OCI-LY7 (cell line): Measurements from ENCODE around the gene DIP2C. TPM values are rescaled to one million over a fixed set of nuclear protein-coding genes. Genes with fewer than 3 reads are reported as not detected.

Experiments
- BruUV-seq: library from RNA; stranded (reverse); fragments of 400-500 nt; replicated peaks from 2 replicates; lab custom pipeline; 2021; lab: Mats Ljungman, UMichigan
- CTCF ChIA-PET: fragments of 300-600 bp; sonication (Branson Sonifier 250); formaldehyde crosslinking; loops from one replicate; lab custom pipeline; 2022; ENCODE audit warnings: antibody characterized with exemption; ENCODE audit not compliant: unreplicated experiment; lab: Charles Lee
- POLR2A ChIA-PET: fragments of 300-600 bp; sonication (Branson Sonifier 250); formaldehyde crosslinking; loops from one replicate; lab custom pipeline; 2022; ENCODE audit warnings: antibody characterized with exemption; lab: Charles Lee
- DNase-seq: peaks from one replicate; pipeline ENCODE4 v3.0.0-alpha.2; 2015; ENCODE audit warnings: low spot score
- H2AFZ ChIP-seq: fragments of 200-600 bp; sonication (generic), shearing (Covaris generic); 2 replicates; pipeline ENCODE4 v1.6.1; 2014; ENCODE audit warnings: mild to moderate bottlenecking, antibody characterized with exemption, low read length, moderate library complexity
- H3K27ac ChIP-seq: fragments of 200-600 bp; sonication (generic); 2 replicates; pipeline ENCODE4 v1.5.1; 2014; ENCODE audit warnings: mixed run types, low read depth, mild to moderate bottlenecking, moderate library complexity, low read length, inconsistent platforms; ENCODE audit not compliant: poor library complexity, severe bottlenecking
- H3K36me3 ChIP-seq: fragments of 200-600 bp; sonication (generic); 2 replicates; pipeline ENCODE4 v1.6.1; 2014; ENCODE audit warnings: mild to moderate bottlenecking, antibody characterized with exemption, low read length, moderate library complexity, mixed read lengths; ENCODE audit not compliant: insufficient read depth
- H3K4me1 ChIP-seq: fragments of 200-600 bp; sonication (generic); 2 replicates; pipeline ENCODE4 v1.5.1; 2014; ENCODE audit warnings: mild to moderate bottlenecking, low read length; ENCODE audit not compliant: insufficient read depth, poor library complexity, severe bottlenecking
- H3K4me2 ChIP-seq: fragments of 200-600 bp; sonication (generic); 2 replicates; pipeline ENCODE4 v1.6.1; 2014; ENCODE audit warnings: mild to moderate bottlenecking, low read length
- H3K4me3 ChIP-seq: fragments of 200-600 bp; sonication (generic); 2 replicates; pipeline ENCODE4 v1.5.1; 2014; ENCODE audit warnings: mild to moderate bottlenecking, low read depth, low read length; ENCODE audit not compliant: poor library complexity, severe bottlenecking
- H3K79me2 ChIP-seq: fragments of 200-600 bp; sonication (generic); 2 replicates; pipeline ENCODE4 v1.6.1; 2016; ENCODE audit warnings: low read depth, mild to moderate bottlenecking, low read length, moderate library complexity, mixed read lengths; ENCODE audit not compliant: insufficient read depth
- H3K9me2 ChIP-seq: fragments of 200-600 bp; sonication (generic); 2 replicates; pipeline ENCODE4 v1.6.1; 2016; ENCODE audit warnings: mild to moderate bottlenecking, low read length, mixed read lengths; ENCODE audit not compliant: insufficient read depth
- H3K9me3 ChIP-seq: fragments of 200-600 bp; sonication (generic); 2 replicates; pipeline ENCODE4 v1.6.1; 2014; ENCODE audit warnings: mild to moderate bottlenecking, mixed run types, low read length, mixed read lengths
- H4K20me1 ChIP-seq: fragments of 200-600 bp; sonication (generic); 2 replicates; pipeline ENCODE4 v1.6.1; 2014; ENCODE audit warnings: mild to moderate bottlenecking, antibody characterized with exemption, low read length, moderate library complexity, mixed read lengths; ENCODE audit not compliant: insufficient read depth
- CTCF ChIP-seq: fragments of 200-600 bp; sonication (generic); conservative IDR thresholded peaks from 2 replicates; pipeline ENCODE4 v1.5.1; 2014; ENCODE audit warnings: mild to moderate bottlenecking, antibody characterized with exemption, low read length, moderate library complexity, mixed read lengths
- EZH2phosphoT487 ChIP-seq: fragments of 200-600 bp; sonication (generic); IDR thresholded peaks from 2 replicates; pipeline ENCODE4 v1.6.1; 2018; ENCODE audit warnings: low read depth, borderline replicate concordance, mild to moderate bottlenecking, mixed run types, antibody characterized with exemption, low read length, moderate library complexity, mixed read lengths
- intact Hi-C: fragments of 100-400 bp; cut with micrococcal nuclease; formaldehyde crosslinking; loops from one replicate; pipeline ENCODE4 v1.10.0; 2022; ENCODE audit not compliant: unreplicated experiment
- total RNA-seq, 2 experiments: library from RNA; depleted of rRNA in 1 of 2; stranded (reverse); fragments of >200 nt in 1 of 2; shearing (Covaris generic) in 1 of 2; gene quantifications; 2 replicates each; pipeline ENCODE4 v1.2.3, GENCODE V29; 2014 to 2022

DIP2C gene
- total RNA-seq, 2 experiments from 2014 or later = 10.9 to 29.5 TPM

GRCh38 chr10:396535-397220 is 292.8 kb downstream of the DIP2C start:
- Histone ChIP-seq H3K4me3 (no peak overlapping the region), H2AFZ (no peak overlapping the region), H3K4me2 (0 out of 2 replicates have a peak overlapping the region, but pooled peaks have one; percentile 15), H3K4me1 (peaks cover 14% of the 10 kb centered on the region), H3K79me2 (no peaks in the 10 kb centered on the region), H3K9me2 (no peaks in the 10 kb centered on the region), H3K9me3 (no peaks in the 10 kb centered on the region), H3K36me3 (0 out of 2 replicates have a peak, but pooled peaks cover 9% of the 10 kb centered on the region), H4K20me1 (no peaks in the 10 kb centered on the region), H3K27ac (no peak overlapping the region)
- CTCF ChIA-PET = no interaction called here
- intact Hi-C loops = loop anchor here (10.0 kb wide), 1 partner anchor 138 kb away; no protein-coding TSS in a partner anchor
- DNase-seq = peak; percentile 26
- POLR2A ChIA-PET = interaction anchor here (0.6 kb wide), 1 partner anchor 389 kb away, joined by 5 read pairs; no protein-coding TSS in a partner anchor
- TF ChIP-seq EZH2phosphoT487 = no peak
- no peak for TF ChIP-seq CTCF
- no TSS peak for BruUV-seq

- Histone ChIP-seq H3K79me2 (no peaks in the 10 kb centered on the region), H3K9me3 (no peaks in the 10 kb centered on the region), H3K36me3 (0 out of 2 replicates have a peak, but pooled peaks cover 9% of the 10 kb centered on the region), H3K4me2 (no peak overlapping the region), H3K4me1 (peaks cover 14% of the 10 kb centered on the region), H3K9me2 (no peaks in the 10 kb centered on the region), H3K27ac (no peak overlapping the region), H3K4me3 (no peak overlapping the region), H4K20me1 (no peaks in the 10 kb centered on the region), H2AFZ (no peak overlapping the region)
- TF ChIP-seq CTCF = no peak
- ChIA-PET POLR2A (no interaction called here), CTCF (no interaction called here)
- intact Hi-C loops = loop anchor here (10.0 kb wide), 1 partner anchor 139 kb away; no protein-coding TSS in a partner anchor
- no TSS peak for BruUV-seq
- no peak for DNase-seq
Measured at GRCh38 chr10:396107-396506, 293.4 kb downstream of the DIP2C start.

- Histone ChIP-seq H3K4me2 (no peak overlapping the region), H3K4me1 (peaks cover 14% of the 10 kb centered on the region), H3K9me2 (no peaks in the 10 kb centered on the region), H4K20me1 (no peaks in the 10 kb centered on the region), H2AFZ (no peak overlapping the region), H3K27ac (no peak overlapping the region), H3K36me3 (peaks cover 11% of the 10 kb centered on the region; the same call in 1 of the 2 replicates), H3K9me3 (no peaks in the 10 kb centered on the region), H3K79me2 (no peaks in the 10 kb centered on the region), H3K4me3 (no peak overlapping the region)
- ChIA-PET POLR2A (no interaction called here), CTCF (no interaction called here)
- intact Hi-C loops = loop anchor here (10.0 kb wide), 1 partner anchor 139 kb away; no protein-coding TSS in a partner anchor
- TF ChIP-seq CTCF (no peak), EZH2phosphoT487 (no peak)
- no TSS peak for BruUV-seq
- no peak for DNase-seq
Measured at GRCh38 chr10:395665-396064, 293.8 kb downstream of the DIP2C start.
